ENCODE measurements around the gene TNIK.

GRCh38 chr3:171054231-171054630 lies 406.0 kb downstream of the TNIK start:
- TF ChIP-seq, protein P1, sequence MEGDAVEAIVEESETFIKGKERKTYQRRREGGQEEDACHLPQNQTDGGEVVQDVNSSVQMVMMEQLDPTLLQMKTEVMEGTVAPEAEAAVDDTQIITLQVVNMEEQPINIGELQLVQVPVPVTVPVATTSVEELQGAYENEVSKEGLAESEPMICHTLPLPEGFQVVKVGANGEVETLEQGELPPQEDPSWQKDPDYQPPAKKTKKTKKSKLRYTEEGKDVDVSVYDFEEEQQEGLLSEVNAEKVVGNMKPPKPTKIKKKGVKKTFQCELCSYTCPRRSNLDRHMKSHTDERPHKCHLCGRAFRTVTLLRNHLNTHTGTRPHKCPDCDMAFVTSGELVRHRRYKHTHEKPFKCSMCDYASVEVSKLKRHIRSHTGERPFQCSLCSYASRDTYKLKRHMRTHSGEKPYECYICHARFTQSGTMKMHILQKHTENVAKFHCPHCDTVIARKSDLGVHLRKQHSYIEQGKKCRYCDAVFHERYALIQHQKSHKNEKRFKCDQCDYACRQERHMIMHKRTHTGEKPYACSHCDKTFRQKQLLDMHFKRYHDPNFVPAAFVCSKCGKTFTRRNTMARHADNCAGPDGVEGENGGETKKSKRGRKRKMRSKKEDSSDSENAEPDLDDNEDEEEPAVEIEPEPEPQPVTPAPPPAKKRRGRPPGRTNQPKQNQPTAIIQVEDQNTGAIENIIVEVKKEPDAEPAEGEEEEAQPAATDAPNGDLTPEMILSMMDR (IDR thresholded peaks at IDR 0.05; ENCODE audit: low read depth, low read length), result no peak
- no peak for TF ChIP-seq EZH2phosphoT487 (IDR thresholded peaks at IDR 0.05; ENCODE audit: low read depth)
